Upper lobe of left lung (tissue), 4 donors: Measurements from ENCODE around the gene MED12.

ENCODE experiments used
- CTCF ChIP-seq, 6 experiments: fragments of 450-650 bp in 4 of 6; fragments of 200-600 bp in 2 of 6; sonication (generic) in 2 of 6; IDR thresholded peaks; one replicate each; pipeline ENCODE4 v1.5.1; 2016 to 2019; ENCODE audit warnings: antibody characterized with exemption in 6 of 6
- POLR2A ChIP-seq, 4 donors: fragments of 450-650 bp; IDR thresholded peaks; one replicate each; pipeline ENCODE4 v1.5.1; 2016 to 2017; ENCODE audit warnings: antibody characterized with exemption in 4 of 4, mild to moderate bottlenecking in 2 of 4

- TF ChIP-seq POLR2A (IDR thresholded peaks at IDR 0.05) (no peak), CTCF (IDR thresholded peaks at IDR 0.05) (no peak)
These were observed 48.8 kb downstream of the MED12 start for GRCh38 chrX:71167031-71167781.
